ENCODE results near the gene BLVRB. TPM values are rescaled to one million over a fixed set of nuclear protein-coding genes. Genes with fewer than 3 reads are reported as not detected.

The BLVRB gene
- total and polyA plus RNA-seq, 9 of the 15 experiments (the other 6 are each of a cell fraction or from before 2014, with no cell fraction given) = 81.1 to 749 (median 331) TPM

DNA sequence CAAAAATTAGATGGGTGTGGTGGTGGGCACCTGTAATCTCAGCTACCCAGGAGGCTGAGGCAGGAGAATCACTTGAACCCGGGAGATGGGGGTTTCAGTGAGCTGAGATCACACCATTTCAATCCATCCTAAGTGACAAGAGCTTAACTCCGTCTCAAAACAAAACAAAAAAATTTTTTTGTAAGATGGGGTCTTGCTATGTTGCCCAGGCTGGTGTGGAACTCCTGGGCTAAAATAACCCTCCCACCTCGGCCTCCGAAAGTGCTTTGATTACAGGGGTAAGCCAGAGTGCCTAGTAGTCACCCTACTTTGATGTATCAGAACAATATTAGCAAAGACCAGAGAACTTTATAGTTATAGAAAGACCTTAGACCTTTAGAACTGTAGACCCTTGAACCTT is 9.2 kb upstream of the BLVRB start:
- Histone ChIP-seq H3K4me2 (ENCODE audit: insufficient read depth, low read length) (no peak overlapping the region), H3K36me3 (ENCODE audit: control insufficient read depth, insufficient read depth, low read length) (no peaks in the 10 kb centered on the region), H3K79me2 (ENCODE audit: control insufficient read depth, insufficient read depth, low read length) (no peaks in the 10 kb centered on the region), H3K27ac (ENCODE audit: extremely low read depth, low read depth, low read length) (no peak overlapping the region), H3K9ac (ENCODE audit: insufficient read depth in 1 of 2, low read depth in 2 of 2, low read length in 2 of 2) (no peak overlapping the region), H3K4me1 (replicated peaks in 1 of 2; ENCODE audit: control insufficient read depth in 2 of 2, insufficient read depth in 2 of 2, low read length in 2 of 2) (peaks cover 0 to 3% of the 10 kb centered on the region in 2 experiments; a peak in 2 of 5 replicates), H3K9me3 (replicated peaks; ENCODE audit: control insufficient read depth, insufficient read depth, low read depth, low read length) (no peaks in the 10 kb centered on the region), H3K27me3 (ENCODE audit: control insufficient read depth in 2 of 2, insufficient read depth in 2 of 2, low read length in 2 of 2) (no peaks in the 10 kb centered on the region), H3K4me3 (no peak overlapping the region), H4K20me1 (replicated peaks; ENCODE audit: control insufficient read depth, insufficient read depth, low read length) (no peaks in the 10 kb centered on the region), H3K9me1 (ENCODE audit: control insufficient read depth, insufficient read depth, low read length) (no peaks in the 10 kb centered on the region), H2AFZ (ENCODE audit: low read depth, low read length) (no peak overlapping the region)
- WGBS (ENCODE audit: insufficient coverage, low coverage, missing lambda C conversion rate) = 55% methylated on average over 4 of the region's 4 CpGs
- no TSS peak for BruUV-seq (replicated peaks)
- FAIRE-seq (no peak), ATAC-seq (no peak), DNase-seq (ENCODE audit: extremely low read depth in 1 of 4, low spot score in 3 of 4) (no peak)
- intact Hi-C loops (cut with micrococcal nuclease) = no loop called here
- POLR2A ChIA-PET = no interaction called here
- TF ChIP-seq ZNF121 (CRISPR knock-in tag; conservative IDR thresholded peaks at IDR 0.05) (peak; percentile 90), SRF (CRISPR knock-in tag; IDR thresholded peaks at IDR 0.05) (no peak), RFX7 (CRISPR knock-in tag; IDR thresholded peaks at IDR 0.05) (no peak), RAD51 (IDR thresholded peaks at IDR 0.05; ENCODE audit: borderline replicate concordance, low read depth) (no peak), RBM25 (IDR thresholded peaks at IDR 0.05; ENCODE audit: low read depth, low read length, severe bottlenecking) (peak; percentile 57), FOXK1 (CRISPR knock-in tag; IDR thresholded peaks at IDR 0.05; ENCODE audit: borderline replicate concordance) (no peak), ATF7 (IDR thresholded peaks at IDR 0.05) (no peak), TBP (optimal IDR thresholded peaks at IDR 0.05; ENCODE audit: low read depth, low read length) (no peak), GTF2A2 (tag; IDR thresholded peaks at IDR 0.05) (no peak), NR1H2 (CRISPR knock-in tag; IDR thresholded peaks at IDR 0.05) (no peak), ZNF316 (IDR thresholded peaks at IDR 0.05) (no peak), KDM5B (IDR thresholded peaks at IDR 0.05; ENCODE audit: insufficient replicate concordance, low read depth, low read length) (no peak), NR2C1 (IDR thresholded peaks at IDR 0.05) (no peak), NR2C1 (tag; IDR thresholded peaks at IDR 0.05) (no peak)
- TF ChIP-seq, protein P1, sequence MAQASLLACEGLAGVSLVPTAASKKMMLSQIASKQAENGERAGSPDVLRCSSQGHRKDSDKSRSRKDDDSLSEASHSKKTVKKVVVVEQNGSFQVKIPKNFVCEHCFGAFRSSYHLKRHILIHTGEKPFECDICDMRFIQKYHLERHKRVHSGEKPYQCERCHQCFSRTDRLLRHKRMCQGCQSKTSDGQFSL (CRISPR knock-in tag; IDR thresholded peaks at IDR 0.05) = no peak
- TF ChIP-seq, protein P1 (tag; IDR thresholded peaks at IDR 0.05) = no peak
- in situ Hi-C loops (cut with MboI) = no loop called here
- CTCF ChIA-PET (ENCODE audit: low intra/inter-chr PET ratio) = no interaction called here

All from K562 (cell line).